HepG2 (cell line): Measurements from ENCODE around the gene ADAT3. TPM values are rescaled to one million over a fixed set of nuclear protein-coding genes. Genes with fewer than 3 reads are reported as not detected.

ENCODE experiments used
- ATAC-seq: fragments of 200-7000 bp; cut with Tn5 transposase; 3 replicates; pipeline ENCODE4 v1.9.1; 2020; ENCODE audit warnings: mild to moderate bottlenecking, moderate library complexity
- BruUV-seq: library from RNA; stranded (reverse); fragments of 400-500 nt; replicated peaks from 2 replicates; lab custom pipeline; 2021; lab: Mats Ljungman, UMichigan
- CTCF ChIA-PET: fragments of 300-600 bp; formaldehyde crosslinking; extraction: SDS; loops from one replicate; lab custom pipeline; 2021; ENCODE audit warnings: low total read pairs, inconsistent platforms, low intra/inter-chr PET ratio; lab: Yijun Ruan, JAX
- POLR2A ChIA-PET: fragments of 350-600 bp; sonication (Branson Sonifier 250); formaldehyde crosslinking; loops from one replicate; lab custom pipeline; 2020; ENCODE audit warnings: antibody characterized with exemption, inconsistent platforms; lab: Yijun Ruan, JAX
- DNase-seq: peaks from one replicate; pipeline ENCODE4 v3.0.0-alpha.2; 2015; ENCODE audit warnings: low spot score
- FAIRE-seq: peaks from 3 replicates; lab custom pipeline; 2011; peaks lifted over from hg19 to GRCh38; lab: Jason Lieb, UNC
- H2AFZ ChIP-seq: one replicate; pipeline ENCODE4 v1.6.1; 2011; ENCODE audit warnings: low read length, inconsistent platforms
- H3K27ac ChIP-seq: fragments of 300-600 bp; 3 replicates; pipeline ENCODE4 v1.8.0; 2011; ENCODE audit warnings: mixed run types, mild to moderate bottlenecking, mixed read lengths, low read length, inconsistent platforms; ENCODE audit not compliant: insufficient read depth; ENCODE audit errors: extremely low read length
- H3K27me3 ChIP-seq, 2 experiments: fragments of 200-600 bp in 1 of 2; 2 replicates in 1 of 2; 3 replicates in 1 of 2; pipeline versions ENCODE4 v1.6.0 to v1.8.0; 2011; ENCODE audit warnings: low read length in 2 of 2, mild to moderate bottlenecking in 2 of 2, moderate library complexity in 2 of 2, inconsistent platforms in 1 of 2; ENCODE audit not compliant: insufficient read depth in 2 of 2, control insufficient read depth in 1 of 2
- H3K36me3 ChIP-seq, 2 experiments: fragments of 200-600 bp in 1 of 2; replicated peaks in 1 of 2; 2 replicates in 1 of 2; 3 replicates in 1 of 2; pipeline versions ENCODE4 v1.5.1 to v1.8.0; 2011; ENCODE audit warnings: low read length in 2 of 2, inconsistent platforms in 1 of 2; ENCODE audit not compliant: insufficient read depth in 2 of 2, control insufficient read depth in 1 of 2
- H3K4me1 ChIP-seq: 2 replicates; pipeline ENCODE4 v1.5.1; 2012; ENCODE audit warnings: low read length, inconsistent platforms; ENCODE audit not compliant: insufficient read depth
- H3K4me2 ChIP-seq: 2 replicates; pipeline ENCODE4 v1.6.0; 2011; ENCODE audit warnings: low read depth, low read length, inconsistent platforms
- H3K4me3 ChIP-seq, 3 experiments: fragments of 200-600 bp in 1 of 3; sonication (generic), shearing (Covaris generic) in 1 of 3; replicated peaks in 1 of 3; 2 replicates each; pipeline ENCODE4 v1.5.1; 2011 to 2016; ENCODE audit warnings: low read length in 3 of 3, inconsistent platforms in 2 of 3, low read depth in 2 of 3, mild to moderate bottlenecking in 2 of 3, control low read depth in 1 of 3, mixed read lengths in 1 of 3; ENCODE audit not compliant: insufficient read depth in 1 of 3
- H3K79me2 ChIP-seq: one replicate; pipeline ENCODE4 v1.6.1; 2011; ENCODE audit warnings: low read length, inconsistent platforms; ENCODE audit not compliant: insufficient read depth
- H3K9ac ChIP-seq: 2 replicates; pipeline ENCODE4 v1.6.0; 2011; ENCODE audit warnings: mild to moderate bottlenecking, low read depth, low read length, inconsistent platforms; ENCODE audit not compliant: insufficient read depth
- H3K9me3 ChIP-seq: 2 replicates; pipeline ENCODE4 v1.5.1; 2012; ENCODE audit warnings: mild to moderate bottlenecking, low read length
- H4K20me1 ChIP-seq: 2 replicates; pipeline ENCODE4 v1.6.0; 2011; ENCODE audit warnings: inconsistent platforms, mild to moderate bottlenecking, low read length, moderate library complexity; ENCODE audit not compliant: insufficient read depth
- ARID5B ChIP-seq: IDR thresholded peaks from 2 replicates; pipeline ENCODE4 v1.4.0; 2020; ENCODE audit warnings: mild to moderate bottlenecking, missing genetic modification reagents
- ATF5 ChIP-seq: sonication (generic); formaldehyde crosslinking; IDR thresholded peaks from 2 replicates; pipeline ENCODE4 v1.4.0; 2020; ENCODE audit warnings: mild to moderate bottlenecking, low read depth, missing genetic modification reagents
- ERF ChIP-seq: IDR thresholded peaks from 2 replicates; pipeline ENCODE4 v1.6.1; 2018; ENCODE audit warnings: missing biosample characterization, missing genetic modification reagents
- HES4 ChIP-seq: sonication (generic); formaldehyde crosslinking; IDR thresholded peaks from 2 replicates; pipeline ENCODE4 v1.9.0; 2021; ENCODE audit warnings: mild to moderate bottlenecking, missing genetic modification reagents, borderline replicate concordance
- HIVEP1 ChIP-seq: sonication (generic); formaldehyde crosslinking; IDR thresholded peaks from 2 replicates; pipeline ENCODE4 v1.4.0; 2020; ENCODE audit warnings: mild to moderate bottlenecking, missing genetic modification reagents
- NFE2L2 ChIP-seq: fragments of 150-350 bp; IDR thresholded peaks from 2 replicates; pipeline ENCODE4 v1.6.1; 2014; ENCODE audit warnings: low read length
- NR1H2 ChIP-seq: sonication (generic); formaldehyde crosslinking; IDR thresholded peaks from 2 replicates; pipeline ENCODE4 v1.8.1; 2022; ENCODE audit warnings: low read depth, missing genetic modification reagents, borderline replicate concordance
- RAD51 ChIP-seq: fragments of 450-650 bp; IDR thresholded peaks from 2 replicates; pipeline ENCODE4 v1.6.1; 2016; ENCODE audit warnings: borderline replicate concordance
- RNF2 ChIP-seq: fragments of 450-650 bp; conservative IDR thresholded peaks from 2 replicates; pipeline ENCODE4 v1.6.1; 2016; ENCODE audit warnings: low read depth
- ZBTB42 ChIP-seq: sonication (generic); formaldehyde crosslinking; IDR thresholded peaks from 2 replicates; pipeline ENCODE4 v1.5.0; 2020; ENCODE audit warnings: mild to moderate bottlenecking, missing genetic modification reagents
- ZNF142 ChIP-seq: sonication (generic); formaldehyde crosslinking; IDR thresholded peaks from 2 replicates; pipeline ENCODE4 v1.4.0; 2020; ENCODE audit warnings: missing genetic modification reagents
- ZNF547 ChIP-seq: sonication (generic); formaldehyde crosslinking; IDR thresholded peaks from 2 replicates; pipeline ENCODE4 v1.5.1; 2020; ENCODE audit warnings: mild to moderate bottlenecking, missing genetic modification reagents
- ZNF562 ChIP-seq: sonication (generic); formaldehyde crosslinking; IDR thresholded peaks from 2 replicates; pipeline ENCODE4 v1.8.0; 2022; ENCODE audit warnings: missing genetic modification reagents, borderline replicate concordance
- WGBS: methylation state at CpG from one replicate; pipeline ENCODE4 v1.1.6; 2017; ENCODE audit warnings: low lambda C conversion rate; 5-methylcytosine and 5-hydroxymethylcytosine counted together
- in situ Hi-C: cut with HindIII; loops from 2 replicates; pipeline ENCODE4 v1.10.0; 2017; ENCODE audit warnings: low pct_unique_long_range_greater_than_20kb; ENCODE audit not compliant: extremely low pct_ligation_motif_present
- intact Hi-C: fragments of 100-400 bp; cut with micrococcal nuclease; formaldehyde crosslinking; loops from one replicate; pipeline ENCODE4 v1.10.0; 2022; ENCODE audit not compliant: unreplicated experiment
- polyA plus RNA-seq, 8 experiments: library from polyadenylated mRNA; depleted of rRNA in 3 of 8; stranded (reverse) in 7 of 8; unstranded in 1 of 8; fragments of >200 nt; fragmentation: Illumina TruSeq in 4 of 8; extraction: Trizol in 4 of 8; gene quantifications; 2 replicates each; pipeline versions ENCODE4 v1.2.1 to v1.2.3, GENCODE V29; 2011 to 2016; ENCODE audit warnings: low read depth in 4 of 8, missing spikeins in 1 of 8, mixed read lengths in 1 of 8; ENCODE audit not compliant: insufficient read depth in 1 of 8
- total RNA-seq, 5 experiments: library from RNA; depleted of rRNA; stranded (reverse); fragments of >200 nt; fragmentation: Illumina TruSeq; extraction: Trizol; gene quantifications; 2 replicates each; pipeline ENCODE4 v1.2.3, GENCODE V29; 2016; ENCODE audit warnings: low read depth in 1 of 5

The ADAT3 gene
- total and polyA plus RNA-seq, 2 of the 13 experiments (the other 11 are each of a cell fraction or from before 2014, with no cell fraction given), result 0.95 to 3.5 TPM

GRCh38 chr19:1875646-1876495 is 29.3 kb upstream of the ADAT3 start:
- Histone ChIP-seq H3K27me3 (no peaks in the 10 kb centered on the region), H3K79me2 (peaks cover 32% of the 10 kb centered on the region), H4K20me1 (peaks cover 6% of the 10 kb centered on the region; the same call in 1 of the 2 replicates), H3K36me3 (peaks cover 0 to 4% of the 10 kb centered on the region in 2 experiments; a peak in 2 of 5 replicates), H3K9me3 (no peaks in the 10 kb centered on the region), H3K4me3 (peak overlapping the region; percentile 68 to 99 (median 94)), H3K27ac (peak overlapping the region; percentile 79), H3K4me2 (peak overlapping the region; percentile 97), H3K4me1 (peaks cover 45% of the 10 kb centered on the region), H3K9ac (peak overlapping the region; percentile 91), H2AFZ (no peak overlapping the region)
- DNase-seq, result peak; percentile 79
- intact Hi-C loops, result no loop called here
- POLR2A ChIA-PET, result interaction anchor here (0.8 to 2.1 kb wide), 11 partner anchors 9 to 600 kb away, joined by 3 to 13 read pairs (median 5); partner anchors contain the start of genes ABHD17A and GADD45B
- FAIRE-seq, result no peak
- ATAC-seq, result peak; percentile 84
- WGBS, result 3% methylated on average over 22 of the region's 87 CpGs
- in situ Hi-C loops, result no loop called here
- BruUV-seq, result TSS peak; percentile 81
- CTCF ChIA-PET, result no interaction called here
- TF ChIP-seq ZNF142 (peak; percentile 81), RNF2 (peak; percentile 70; the same call in 1 of the 2 replicates), HIVEP1 (CRISPR knock-in tag) (no peak), ERF (peak; percentile 96), ZNF547 (CRISPR knock-in tag) (peak; percentile 71), ARID5B (CRISPR knock-in tag) (peak; percentile 75), ZBTB42 (CRISPR knock-in tag) (peak; percentile 56; the same call in 1 of the 2 replicates), HES4 (CRISPR knock-in tag) (no peak; the same call in 1 of the 2 replicates), NFE2L2 (no peak), ZNF562 (CRISPR knock-in tag) (no peak), ATF5 (0 out of 2 replicates have a peak, but pooled peaks have one; percentile 28), NR1H2 (CRISPR knock-in tag) (peak; percentile 50; the same call in 1 of the 2 replicates), RAD51 (peak; percentile 75)
